SKM-1 (cell line): Measurements from ENCODE around the gene NAPB.

Experiments
- DNase-seq: peaks from one replicate; lab custom pipeline; 2025; ENCODE audit not compliant: unreplicated experiment; lab: John Stamatoyannopoulos, UW

Gene NAPB

GRCh38 chr20:23438661-23439060 lies 17.4 kb upstream of the NAPB start:
- no peak for DNase-seq

- DNase-seq, result no peak
These were observed 16.0 kb upstream of the NAPB start for GRCh38 chr20:23437126-23437899.

GRCh38 chr20:23436681-23437080 lies 15.4 kb upstream of the NAPB start:
- DNase-seq, result no peak

- no peak for DNase-seq
These were observed 14.6 kb upstream of the NAPB start for GRCh38 chr20:23435626-23436539.

GRCh38 chr20:23434521-23435313 lies 13.4 kb upstream of the NAPB start:
- DNase-seq, result no peak

GRCh38 chr20:23433628-23434027 lies 12.3 kb upstream of the NAPB start:
- no peak for DNase-seq

- no peak for DNase-seq
These were observed 3.8 kb upstream of the NAPB start for GRCh38 chr20:23425129-23425528.

GRCh38 chr20:23419995-23420901 lies 1.0 kb downstream of the NAPB start:
- no peak for DNase-seq

GRCh38 chr20:23419657-23419994 lies 1.7 kb downstream of the NAPB start:
- no peak for DNase-seq

GRCh38 chr20:23417861-23418260 lies 3.4 kb downstream of the NAPB start:
- no peak for DNase-seq

- no peak for DNase-seq
These were observed 5.2 kb downstream of the NAPB start for GRCh38 chr20:23415959-23416583.

- no peak for DNase-seq
These were observed 5.7 kb downstream of the NAPB start for GRCh38 chr20:23415555-23415954.

- no peak for DNase-seq
These were observed 6.6 kb downstream of the NAPB start for GRCh38 chr20:23414526-23415188.

GRCh38 chr20:23413862-23414422 lies 7.3 kb downstream of the NAPB start:
- no peak for DNase-seq

GRCh38 chr20:23412026-23412425 lies 9.3 kb downstream of the NAPB start:
- no peak for DNase-seq

GRCh38 chr20:23410916-23411695 lies 10.2 kb downstream of the NAPB start:
- DNase-seq, result no peak

- DNase-seq, result no peak
These were observed 11.5 kb downstream of the NAPB start for GRCh38 chr20:23409800-23410199.

GRCh38 chr20:23408957-23409356 lies 12.3 kb downstream of the NAPB start:
- no peak for DNase-seq
